HepG2 (cell line): Measurements from ENCODE around the gene POP5. TPM values are rescaled to one million over a fixed set of nuclear protein-coding genes. Genes with fewer than 3 reads are reported as not detected.

ENCODE experiments used
- ATM ChIP-seq: fragments of 450-650 bp; IDR thresholded peaks from 2 replicates; pipeline ENCODE4 v1.7.1; 2017; ENCODE audit warnings: mild to moderate bottlenecking, borderline replicate concordance
- CEBPZ ChIP-seq: IDR thresholded peaks from 2 replicates; pipeline ENCODE4 v1.6.1; 2012; ENCODE audit warnings: low read length, improper control_type of control experiment
- HMGA1 ChIP-seq: sonication (generic); formaldehyde crosslinking; conservative IDR thresholded peaks from 2 replicates; pipeline ENCODE4 v1.4.0; 2020; ENCODE audit warnings: missing genetic modification reagents
- JUNB ChIP-seq: sonication (generic); formaldehyde crosslinking; IDR thresholded peaks from 2 replicates; pipeline ENCODE4 v1.8.0; 2022; ENCODE audit warnings: missing genetic modification reagents, mild to moderate bottlenecking, borderline replicate concordance
- RERE ChIP-seq: IDR thresholded peaks from 2 replicates; pipeline ENCODE4 v1.6.1; 2016; ENCODE audit warnings: low read depth, missing genetic modification reagents, missing compliant biosample characterization
- REST ChIP-seq, 2 experiments: IDR thresholded peaks; 2 replicates each; pipeline ENCODE4 v1.6.1; 2011 to 2012; ENCODE audit warnings: low read length in 2 of 2, borderline replicate concordance in 1 of 2, low read depth in 1 of 2, mild to moderate bottlenecking in 1 of 2, moderate library complexity in 1 of 2
- SOX5 ChIP-seq: IDR thresholded peaks from 2 replicates; pipeline ENCODE4 v1.6.1; 2016; ENCODE audit warnings: borderline replicate concordance
- TRIM24 ChIP-seq: sonication (generic); formaldehyde crosslinking; IDR thresholded peaks from 2 replicates; pipeline ENCODE4 v1.8.0; 2022; ENCODE audit warnings: mild to moderate bottlenecking, missing genetic modification reagents
- ZBTB43 ChIP-seq: sonication (generic); formaldehyde crosslinking; conservative IDR thresholded peaks from 2 replicates; pipeline ENCODE4 v1.4.0; 2020; ENCODE audit warnings: missing genetic modification reagents
- ZNF180 ChIP-seq: sonication (generic); formaldehyde crosslinking; IDR thresholded peaks from 2 replicates; pipeline ENCODE4 v1.4.0; 2020; ENCODE audit warnings: low read depth, missing genetic modification reagents, borderline replicate concordance
- ZNF737 ChIP-seq: sonication (generic); formaldehyde crosslinking; IDR thresholded peaks from 2 replicates; pipeline ENCODE4 v1.5.0; 2020; ENCODE audit warnings: missing genetic modification reagents, mild to moderate bottlenecking, borderline replicate concordance
- polyA plus RNA-seq, 8 experiments: library from polyadenylated mRNA; depleted of rRNA in 3 of 8; stranded (reverse) in 7 of 8; unstranded in 1 of 8; fragments of >200 nt; fragmentation: Illumina TruSeq in 4 of 8; extraction: Trizol in 4 of 8; gene quantifications; 2 replicates each; pipeline versions ENCODE4 v1.2.1 to v1.2.3, GENCODE V29; 2011 to 2016; ENCODE audit warnings: low read depth in 4 of 8, missing spikeins in 1 of 8, mixed read lengths in 1 of 8; ENCODE audit not compliant: insufficient read depth in 1 of 8
- total RNA-seq, 5 experiments: library from RNA; depleted of rRNA; stranded (reverse); fragments of >200 nt; fragmentation: Illumina TruSeq; extraction: Trizol; gene quantifications; 2 replicates each; pipeline ENCODE4 v1.2.3, GENCODE V29; 2016; ENCODE audit warnings: low read depth in 1 of 5

Gene POP5
- total and polyA plus RNA-seq, 2 of the 13 experiments (the other 11 are each of a cell fraction or from before 2014, with no cell fraction given), result 45.6 to 61.3 TPM

- TF ChIP-seq REST (IDR thresholded peaks at IDR 0.05; ENCODE audit: borderline replicate concordance in 1 of 2, low read depth in 1 of 2, low read length in 2 of 2) (peak in 1 of 2 experiments; percentile 58; a peak in 1 of 4 replicates), RERE (CRISPR knock-in tag) (no peak; the same call in 1 of the 2 replicates), ATM (no peak), ZBTB43 (CRISPR knock-in tag) (0 out of 2 replicates have a peak, but pooled peaks have one; percentile 29), HMGA1 (CRISPR knock-in tag) (no peak), ZNF180 (CRISPR knock-in tag) (no peak), ZNF737 (CRISPR knock-in tag) (peak; percentile 90; the same call in 1 of the 2 replicates), SOX5 (CRISPR knock-in tag) (0 out of 2 replicates have a peak, but pooled peaks have one; percentile 46), TRIM24 (no peak), JUNB (CRISPR knock-in tag) (peak; percentile 41; the same call in 1 of the 2 replicates), CEBPZ (no peak)
Measured at GRCh38 chr12:120528861-120529525, 52.2 kb downstream of the POP5 start, which contains the start of gene COQ5 (continued).
